GM19463 (cell line): Measurements from ENCODE around the gene KRT6A.

Experiments
- ATAC-seq: cut with Tn5 transposase; IDR thresholded peaks from one replicate; pipeline ENCODE4 v1.9.1; 2021; ENCODE audit warnings: mild to moderate bottlenecking, moderate library complexity; ENCODE audit not compliant: unreplicated experiment

The KRT6A gene

DNA sequence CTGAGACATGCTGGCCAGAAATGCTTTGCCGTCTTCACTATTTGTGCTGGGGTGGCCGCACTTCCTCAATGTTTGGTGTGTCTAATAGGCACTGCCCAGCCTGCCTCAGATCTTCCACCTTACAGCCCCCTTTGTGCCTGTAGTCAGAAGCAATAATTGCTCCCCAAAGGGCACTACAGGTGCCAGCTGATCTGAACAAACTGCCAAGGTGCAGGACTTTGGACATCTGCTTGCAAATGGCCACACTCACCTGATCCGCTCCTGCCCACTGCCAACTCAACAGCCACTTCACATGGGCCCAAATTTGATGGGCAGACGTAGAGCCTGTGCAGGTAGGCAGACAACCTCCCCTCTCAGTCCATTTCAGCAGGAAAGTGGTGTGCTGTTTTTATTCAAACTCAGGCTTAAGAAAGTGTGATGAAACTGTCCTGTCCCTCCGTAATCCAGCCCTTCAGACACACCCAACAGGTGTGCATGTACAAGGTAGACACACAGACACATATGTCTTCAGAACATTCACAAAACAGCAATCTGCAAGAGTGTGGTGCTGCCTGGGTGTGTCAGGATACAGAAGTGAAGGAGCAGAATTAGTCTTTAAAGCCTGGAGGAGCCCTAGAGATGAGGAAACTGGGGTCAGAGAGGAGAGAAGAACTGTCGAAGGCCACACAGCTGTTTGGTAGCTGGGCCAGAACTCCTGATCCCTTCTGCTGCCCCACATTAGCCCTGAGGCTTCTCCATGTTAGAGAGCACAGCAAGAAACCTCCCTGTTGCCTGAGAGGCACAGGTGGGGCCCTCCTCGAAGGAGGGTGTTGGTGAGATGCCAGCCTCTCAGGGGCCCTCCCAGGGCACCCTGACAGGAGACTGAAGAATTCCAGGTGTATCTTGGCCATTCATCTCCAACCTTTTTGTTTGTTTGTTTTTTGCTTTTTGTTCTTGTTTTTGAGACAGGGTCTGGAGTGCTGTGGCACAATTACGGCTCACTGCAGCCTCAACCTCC lies 54.5 kb downstream of the KRT6A start:
- no peak for ATAC-seq

DNA sequence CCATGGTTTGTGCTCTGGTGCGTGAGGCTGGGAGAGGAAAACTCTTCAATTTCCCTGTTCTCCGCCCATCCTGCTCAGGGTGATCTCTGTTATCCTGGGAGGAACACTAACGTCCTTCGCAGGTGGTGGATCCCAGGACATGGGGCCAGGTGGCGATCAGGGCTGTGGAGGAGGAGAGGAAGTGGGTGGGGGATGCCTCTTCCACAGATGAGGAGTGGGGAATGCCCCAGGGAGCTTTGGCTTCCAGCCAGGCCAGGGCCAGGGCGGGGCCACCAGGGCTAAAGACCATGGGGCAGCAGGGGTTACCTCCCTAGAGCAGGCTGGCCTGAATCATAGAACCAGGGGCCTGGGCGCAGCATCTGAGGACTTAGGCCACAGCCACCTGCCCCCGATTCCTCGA lies 55.5 kb downstream of the KRT6A start:
- no peak for ATAC-seq
